ENCODE measurements around the gene HBB.

- TF ChIP-seq MYC (IDR thresholded peaks at IDR 0.05; ENCODE audit: borderline replicate concordance, low read length) (no peak), KDM1A (IDR thresholded peaks at IDR 0.05; ENCODE audit: low read depth) (no peak), MAX (IDR thresholded peaks at IDR 0.05) (no peak), ESRRA (IDR thresholded peaks at IDR 0.05; ENCODE audit: borderline replicate concordance, low read length) (no peak), ZFP36 (IDR thresholded peaks at IDR 0.05; ENCODE audit: borderline replicate concordance, partially characterized antibody) (no peak), MAZ (IDR thresholded peaks at IDR 0.05; ENCODE audit: borderline replicate concordance, low read depth, low read length) (no peak)
Measured at GRCh38 chr11:5232176-5232575, 5.3 kb upstream of the HBB start.

All from A549 (cell line).